GM19099 (cell line): ENCODE results near the gene BNIP5.

Source experiments
- POLR2A ChIP-seq: IDR thresholded peaks from 3 replicates; pipeline ENCODE4 v1.6.1; 2011; ENCODE audit warnings: low read depth; ENCODE audit not compliant: insufficient read length; ENCODE audit errors: extremely low read depth

BNIP5 gene

DNA sequence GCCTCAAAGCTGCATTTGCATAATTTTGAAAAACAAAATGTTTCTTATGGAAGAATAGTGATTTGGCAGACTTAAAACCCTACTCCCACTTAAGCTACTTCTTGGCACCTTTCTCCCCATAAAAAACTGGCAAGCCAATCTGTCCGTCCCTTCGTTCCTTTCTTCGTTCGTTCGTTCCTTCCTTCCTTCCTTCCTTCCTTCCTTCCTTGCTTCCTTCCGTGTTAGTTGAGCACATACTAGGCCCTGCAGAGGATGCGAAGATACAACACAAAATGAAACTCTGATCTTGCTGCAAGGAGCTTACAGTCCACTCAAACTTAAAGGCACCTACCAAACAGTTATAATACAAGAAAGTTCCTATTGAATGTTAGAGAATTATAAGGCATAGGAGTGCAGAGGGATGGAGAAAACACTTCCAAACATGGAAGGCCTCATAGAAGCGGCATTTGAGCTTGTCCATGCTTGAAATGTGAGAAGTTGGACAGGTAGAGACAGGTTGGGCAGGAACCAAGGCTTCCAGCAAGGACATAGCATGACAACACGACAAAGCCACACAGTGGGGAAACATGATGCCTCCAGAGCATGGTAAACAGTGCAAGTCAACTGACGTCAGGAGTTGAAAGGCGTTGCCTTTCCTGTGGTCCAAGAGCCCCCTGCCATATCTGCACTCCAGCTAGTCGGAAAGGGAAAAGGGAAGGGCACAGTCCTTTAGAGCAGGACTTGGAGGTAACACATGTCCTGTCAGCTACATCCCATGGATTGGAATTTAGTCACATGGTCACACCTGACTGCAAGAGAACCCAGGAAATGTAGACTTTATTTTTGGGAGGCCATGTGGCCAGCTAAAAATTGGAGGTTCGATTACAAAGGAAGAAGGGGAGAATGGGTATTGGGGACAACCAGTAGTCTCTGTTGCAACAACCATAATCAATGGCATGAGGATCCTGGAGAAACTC, 59.8 kb downstream of the BNIP5 start:
- TF ChIP-seq POLR2A, result no peak

DNA sequence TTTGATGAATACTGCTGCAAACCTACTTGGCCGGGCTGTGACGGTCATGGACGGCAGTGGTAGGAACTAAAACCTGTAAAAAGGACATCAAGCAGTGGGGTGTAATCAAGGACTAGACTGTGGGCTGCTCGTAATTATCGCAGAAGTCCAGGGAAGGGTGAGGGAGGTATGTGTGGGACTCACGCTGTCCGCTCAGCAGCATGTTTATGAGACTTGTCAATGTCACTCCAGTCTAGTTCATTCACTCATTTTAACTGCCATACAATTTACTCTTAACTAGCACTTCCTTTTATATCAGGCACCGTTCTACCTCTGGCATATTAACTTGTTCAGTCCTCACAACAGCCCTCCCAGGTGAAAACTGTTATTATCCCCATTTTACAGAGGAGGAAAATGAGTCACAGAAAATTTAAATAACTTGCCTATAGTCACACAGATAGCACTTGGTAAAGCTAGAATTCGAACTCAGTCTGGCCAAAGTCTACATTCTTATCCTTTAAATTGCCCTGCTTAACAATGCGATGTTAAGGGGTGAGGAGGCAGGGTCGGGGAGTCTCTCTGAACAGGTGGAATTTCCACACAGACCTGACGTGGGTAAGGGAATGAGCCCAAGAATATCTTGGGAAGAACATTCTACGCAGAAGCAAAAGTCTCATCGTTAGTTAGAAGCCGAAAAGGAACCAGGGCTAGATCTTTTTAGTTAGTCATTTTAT, 62.7 kb downstream of the BNIP5 start:
- TF ChIP-seq POLR2A, result no peak

DNA sequence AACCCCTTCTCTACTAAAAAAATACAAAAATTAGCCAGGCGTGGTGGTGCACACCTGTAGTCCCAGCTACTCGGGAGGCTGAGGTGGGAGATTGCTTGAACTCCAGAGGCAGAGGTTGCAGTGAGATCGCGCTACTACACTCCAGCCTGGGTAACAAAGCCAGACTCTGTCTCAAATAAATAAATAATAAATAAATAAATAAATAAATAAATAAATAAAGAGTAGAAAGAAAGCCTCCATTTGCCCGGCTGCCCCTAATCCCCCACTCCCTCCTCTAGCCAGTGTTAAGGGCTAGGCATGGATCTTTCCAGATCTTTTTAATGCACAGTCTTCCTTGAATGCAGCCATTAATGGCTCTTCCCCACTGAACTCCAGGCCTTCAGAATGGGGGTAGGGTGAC, 63.6 kb downstream of the BNIP5 start:
- no peak for TF ChIP-seq POLR2A

DNA sequence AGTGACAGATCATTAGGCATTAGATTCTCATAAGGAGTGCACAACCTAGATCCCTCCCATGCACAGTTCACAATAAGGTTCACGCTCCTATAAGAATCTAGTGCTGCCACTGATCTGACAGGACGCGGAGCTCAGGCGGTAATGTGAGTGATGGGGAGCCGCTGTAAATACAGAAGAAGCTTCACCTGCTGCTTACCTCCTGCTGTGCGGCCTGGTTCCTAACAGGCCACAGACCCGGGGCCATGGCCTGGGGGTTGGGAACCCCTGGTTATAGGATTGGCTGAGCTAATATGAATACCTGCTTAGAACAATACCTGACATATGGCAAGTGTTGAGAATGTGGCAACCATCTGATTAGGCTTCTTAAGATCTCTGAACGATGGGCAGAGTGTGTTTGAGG, 64.5 kb downstream of the BNIP5 start:
- TF ChIP-seq POLR2A, result no peak

DNA sequence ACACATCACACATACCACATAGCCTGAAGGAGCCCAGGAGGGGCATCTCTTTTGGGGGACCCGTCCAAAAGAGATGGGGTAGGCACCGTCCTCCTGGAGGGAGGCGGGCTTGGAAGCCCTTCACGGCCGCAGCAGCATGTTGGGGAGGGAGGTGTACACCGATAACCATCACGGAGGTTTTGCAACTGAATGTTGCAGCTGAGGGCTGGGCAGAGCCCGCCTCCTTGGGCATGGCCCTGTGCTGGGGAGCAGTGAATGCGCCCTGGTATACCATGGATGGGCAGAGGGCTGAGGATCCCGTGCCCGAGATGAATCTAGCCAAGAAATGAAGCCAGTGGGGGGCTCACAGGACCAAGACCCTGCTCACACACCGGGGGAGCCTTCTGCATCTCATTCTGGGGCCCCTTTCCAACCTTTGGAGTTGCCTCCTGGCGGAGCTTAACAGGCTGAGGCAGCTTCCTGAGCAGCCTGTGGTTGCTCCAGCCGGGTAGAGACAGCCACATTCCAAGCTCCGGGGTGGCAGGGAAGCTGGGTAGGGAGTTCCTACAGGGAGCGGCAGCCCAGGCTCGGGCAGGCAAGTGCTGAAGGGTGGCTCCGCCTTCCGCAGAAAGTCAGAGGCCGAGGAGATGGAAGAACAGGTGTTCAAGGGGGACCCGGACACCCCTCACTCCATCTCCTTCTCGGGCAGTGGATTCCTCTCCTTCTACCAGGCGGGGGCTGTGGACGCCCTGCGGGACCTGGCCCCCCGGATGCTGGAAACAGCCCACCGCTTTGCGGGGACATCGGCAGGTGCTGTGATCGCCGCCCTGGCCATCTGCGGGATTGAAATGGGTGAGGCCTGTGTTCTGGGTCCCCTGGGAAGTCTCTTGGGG, 66.6 kb downstream of the BNIP5 start, which contains the start of gene PNPLA1:
PNPLA1 (plus strand) TSS at position 227 of the 872 bp plus-strand sequence; CDS start at position 627, 400 bp downstream.
- TF ChIP-seq POLR2A, result no peak

DNA sequence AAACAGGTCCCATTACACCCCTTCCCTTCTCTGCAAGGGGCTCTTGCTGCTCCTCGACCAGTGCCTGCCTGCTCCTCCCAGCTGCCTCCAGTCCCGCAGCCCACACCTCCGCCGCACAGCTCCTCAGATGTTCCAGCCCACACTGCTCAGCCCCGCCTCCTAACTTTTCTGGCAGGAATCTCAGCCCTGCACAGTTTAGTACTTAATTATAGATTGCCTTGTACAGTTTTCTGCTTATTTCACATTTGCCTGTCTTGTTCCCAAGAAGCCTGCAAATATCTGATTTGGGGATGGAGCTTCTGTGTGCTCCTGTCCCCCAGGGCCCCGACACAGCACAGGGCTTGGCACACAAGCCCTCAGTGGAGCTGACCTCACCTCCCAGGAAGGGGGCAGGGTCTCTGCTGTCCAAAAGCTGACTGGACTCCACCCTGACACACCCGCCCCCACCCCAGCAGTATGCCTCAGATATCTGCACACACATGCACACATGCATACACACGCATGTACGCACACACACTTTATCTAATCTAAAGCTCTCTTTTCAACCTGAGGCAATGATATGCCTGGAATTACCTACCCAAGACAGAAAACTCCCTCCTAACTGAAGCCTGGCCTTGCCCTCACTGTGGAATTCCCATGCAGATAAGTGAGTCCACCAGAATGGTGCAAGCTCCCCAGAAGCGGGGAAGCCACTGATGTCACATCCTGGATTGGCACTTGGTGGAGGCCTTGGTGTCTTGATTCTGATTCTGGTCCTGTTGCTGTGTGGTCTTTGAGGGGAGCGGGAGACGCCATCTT, 68.0 kb downstream of the BNIP5 start:
- TF ChIP-seq POLR2A, result no peak

DNA sequence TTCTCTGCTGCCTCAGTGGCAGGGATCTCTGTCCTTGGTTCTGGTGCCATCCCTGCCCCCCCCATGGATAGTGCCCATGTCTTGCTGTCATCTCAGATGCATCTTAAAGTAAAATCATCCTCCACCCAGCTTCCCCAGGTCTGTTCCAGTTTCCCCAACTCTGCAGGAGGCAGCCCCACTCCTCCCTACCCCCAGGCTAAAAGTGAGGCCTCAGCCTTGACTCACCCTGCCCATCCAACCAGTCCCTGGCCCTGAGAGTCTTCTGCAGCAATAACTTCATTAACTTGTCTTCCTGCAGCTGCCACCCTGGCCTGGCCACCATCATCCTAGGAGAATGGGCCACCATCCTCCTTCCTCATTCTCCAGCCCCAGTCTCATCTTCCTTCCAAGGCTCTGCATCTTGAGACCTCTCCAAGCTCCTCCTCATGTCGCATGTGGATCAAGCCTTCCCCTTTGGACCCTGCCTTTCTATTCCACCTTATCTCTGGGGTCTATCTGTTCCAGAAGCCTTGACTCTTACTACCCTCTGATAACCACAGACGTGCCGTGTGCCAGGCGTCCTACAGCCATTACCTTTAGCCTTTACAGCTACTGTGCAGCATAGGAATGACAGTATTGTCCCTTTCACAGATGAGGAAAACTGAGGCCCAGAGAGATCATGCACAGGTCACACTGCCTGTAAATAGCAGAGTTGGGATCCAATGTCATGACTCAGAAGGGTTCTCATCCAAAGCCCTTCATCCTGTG, 68.8 kb downstream of the BNIP5 start:
- no peak for TF ChIP-seq POLR2A

DNA sequence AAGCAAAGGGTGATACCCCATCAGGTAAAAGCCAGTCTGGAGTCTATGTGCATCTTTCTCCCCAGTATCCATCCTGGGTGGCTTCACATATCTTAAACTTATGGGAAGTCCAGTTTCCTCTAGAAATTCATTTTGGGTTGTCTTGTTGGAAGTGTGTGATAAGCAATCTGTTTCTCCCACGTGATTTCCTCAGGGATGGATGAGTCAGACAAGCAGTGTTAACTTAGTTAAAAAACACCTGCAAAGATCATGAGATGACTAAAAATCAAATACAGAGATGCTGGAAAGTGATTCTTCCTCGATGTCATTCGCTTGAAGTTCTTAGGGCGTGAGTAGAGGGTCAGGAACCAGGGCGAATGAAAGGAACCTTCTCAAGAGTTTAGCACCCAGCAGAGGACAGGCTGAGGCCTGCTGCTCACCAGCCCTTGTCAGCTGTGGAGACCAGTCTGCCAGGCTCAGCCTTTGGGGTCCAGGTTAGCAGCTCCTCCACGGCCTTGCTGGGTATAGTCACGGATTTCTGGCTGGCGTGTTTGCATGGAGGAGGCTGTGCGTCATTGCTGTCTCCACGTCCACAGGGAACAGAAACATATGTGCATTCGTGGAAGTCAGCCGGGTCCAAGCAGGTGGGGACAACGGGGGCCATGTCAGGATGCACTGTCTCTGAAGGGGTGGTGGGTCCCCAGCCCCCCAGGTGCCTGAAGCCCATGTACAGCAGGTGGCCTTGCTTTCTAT, 69.6 kb downstream of the BNIP5 start:
- no peak for TF ChIP-seq POLR2A
